Raji (cell line): ENCODE results near the gene GPNMB.

Experiments
- POLR2A ChIP-seq: IDR thresholded peaks from 2 replicates; pipeline ENCODE4 v1.6.1; 2011; ENCODE audit warnings: low read depth, low read length, control low read depth; ENCODE audit not compliant: insufficient read depth

The GPNMB gene

GRCh38 chr7:23254051-23254681, 7.6 kb downstream of the GPNMB start:
- no peak for TF ChIP-seq POLR2A

- no peak for TF ChIP-seq POLR2A
Observed at GRCh38 chr7:23256731-23257130, 10.2 kb downstream of the GPNMB start.

- no peak for TF ChIP-seq POLR2A
Observed at GRCh38 chr7:23260371-23260770, 13.8 kb downstream of the GPNMB start.

DNA sequence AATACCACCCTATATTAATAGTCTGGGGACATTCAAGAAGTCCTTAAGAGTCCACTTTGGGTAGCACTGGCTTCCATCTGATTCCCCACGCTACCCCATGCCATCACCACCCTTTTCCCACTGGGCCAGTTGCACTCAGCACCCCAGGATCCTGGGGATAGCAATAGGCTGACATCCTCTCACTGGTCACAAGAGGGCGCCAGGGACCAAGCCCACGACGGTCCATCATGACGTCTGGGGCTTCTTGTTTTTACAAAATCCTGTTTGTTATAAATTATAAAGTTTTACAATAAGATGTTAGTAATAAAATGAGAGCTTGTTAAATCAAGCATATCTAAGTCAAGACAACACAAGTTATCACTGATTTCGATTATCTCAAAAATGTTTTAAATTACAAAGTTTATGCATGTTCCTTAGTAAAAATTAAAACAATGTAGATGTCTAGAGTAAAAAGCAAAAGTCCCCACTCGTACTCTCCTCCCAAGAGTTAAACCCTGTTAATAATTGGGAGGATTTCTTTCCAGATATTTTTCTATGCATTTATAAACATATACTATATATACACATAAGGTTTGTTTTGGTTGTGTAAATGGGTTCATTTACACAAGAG, 15.4 kb downstream of the GPNMB start:
- TF ChIP-seq POLR2A = no peak

- TF ChIP-seq POLR2A = no peak
Observed at GRCh38 chr7:23264916-23265458, 18.4 kb downstream of the GPNMB start.

DNA sequence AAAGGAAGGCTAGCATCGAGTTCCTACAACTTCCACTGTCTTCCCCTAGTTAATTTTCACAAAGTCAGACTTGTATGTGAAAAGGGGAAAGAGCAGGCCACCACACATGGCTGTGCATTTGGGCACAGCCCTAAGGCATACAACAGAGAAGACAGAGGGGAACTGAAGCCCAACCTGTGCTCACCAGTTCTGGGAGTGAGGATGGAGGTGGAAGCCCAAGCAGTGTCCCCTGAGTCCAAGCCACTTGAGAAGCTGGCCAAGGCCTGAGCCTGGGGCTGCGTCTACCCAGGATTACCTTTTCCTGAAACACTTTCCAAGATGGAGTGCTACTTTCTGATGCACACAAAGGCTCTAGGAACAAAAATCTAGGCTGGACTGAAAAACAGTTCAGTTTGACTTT, 20.3 kb downstream of the GPNMB start:
- TF ChIP-seq POLR2A = no peak

- TF ChIP-seq POLR2A = no peak
Observed at GRCh38 chr7:23267357-23267756, 20.8 kb downstream of the GPNMB start.

- no peak for TF ChIP-seq POLR2A
Observed at GRCh38 chr7:23268167-23268566, 21.6 kb downstream of the GPNMB start.

DNA sequence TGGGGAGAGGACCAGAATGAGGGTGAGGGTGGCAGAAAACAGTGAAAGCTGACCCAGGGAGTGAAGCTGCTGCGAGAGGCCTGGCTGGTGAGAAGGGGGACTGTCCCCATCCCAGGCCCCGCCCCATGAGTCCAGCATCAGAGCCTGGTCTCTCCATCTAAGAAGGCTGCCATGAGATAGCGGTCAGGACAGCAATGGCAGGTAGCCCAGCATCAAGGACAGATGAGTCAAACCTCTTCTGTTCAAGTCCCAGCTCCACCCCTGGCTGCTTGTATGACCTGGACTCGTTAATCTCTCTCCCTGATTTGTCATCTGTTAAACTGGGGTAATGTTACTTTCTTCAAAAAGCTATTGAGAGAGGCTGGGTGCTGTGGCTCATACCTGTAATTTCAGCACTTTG, 22.2 kb downstream of the GPNMB start:
- no peak for TF ChIP-seq POLR2A

DNA sequence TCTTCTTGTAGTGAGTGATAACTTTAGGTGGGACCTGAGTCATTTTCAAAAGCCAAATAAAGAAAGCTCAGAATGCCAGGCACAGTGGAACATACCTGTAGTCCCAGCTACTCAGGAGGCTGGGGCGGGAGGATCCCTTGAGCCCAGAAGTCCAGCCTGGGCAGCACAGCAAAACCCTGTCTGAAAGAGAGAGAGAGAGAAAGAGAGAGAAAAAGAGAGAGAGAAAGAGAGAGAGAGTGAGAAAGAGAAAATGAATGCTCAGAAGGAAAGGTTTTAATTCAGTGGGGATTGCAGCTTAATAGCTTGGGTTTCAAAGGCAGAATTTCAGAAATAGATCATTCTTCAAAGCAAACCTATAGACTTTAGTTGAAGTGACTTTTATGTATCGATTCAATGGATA, 25.7 kb downstream of the GPNMB start:
- TF ChIP-seq POLR2A = no peak

DNA sequence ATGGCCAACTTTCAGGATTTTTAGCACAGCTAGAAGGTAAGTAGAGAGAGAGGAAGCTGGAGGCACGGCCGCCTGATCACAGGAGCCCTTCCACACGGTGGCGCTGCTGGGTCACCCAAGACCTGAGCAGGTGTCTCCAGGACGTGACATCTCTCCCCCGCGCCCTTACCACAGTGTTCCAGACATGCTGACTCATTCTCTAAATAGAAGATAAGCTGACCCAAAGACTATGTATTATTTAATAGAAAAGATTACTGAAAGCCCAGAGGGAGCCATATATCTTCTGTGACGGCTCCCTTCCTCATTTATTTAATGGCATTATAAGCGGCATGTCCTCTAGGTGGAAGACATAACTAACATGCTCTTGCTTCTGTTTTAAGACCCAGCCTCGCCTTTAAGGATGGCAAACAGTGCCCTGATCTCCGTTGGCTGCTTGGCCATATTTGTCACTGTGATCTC, 26.6 kb downstream of the GPNMB start:
- peak; percentile 51 for TF ChIP-seq POLR2A

GRCh38 chr7:23275912-23276311, 29.3 kb downstream of the GPNMB start:
- TF ChIP-seq POLR2A = no peak

DNA sequence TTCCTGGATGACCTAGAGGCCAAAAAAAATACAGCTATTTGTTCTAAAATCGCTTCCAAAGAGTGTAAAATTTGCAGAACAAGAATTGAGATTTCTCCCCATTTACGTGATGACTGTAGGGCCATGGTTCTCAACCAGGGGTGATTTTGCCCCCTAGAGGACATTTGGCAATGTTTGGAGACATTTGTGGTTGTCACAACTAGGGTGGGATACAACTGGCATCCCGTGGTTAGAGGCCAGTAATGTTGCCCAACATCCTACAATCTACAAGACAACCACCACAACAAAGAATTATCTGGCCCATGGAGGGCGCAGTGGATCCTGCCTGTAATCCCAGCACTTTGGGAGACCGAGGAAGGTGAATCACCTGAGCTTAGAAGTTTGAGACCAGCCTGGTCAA, 29.8 kb downstream of the GPNMB start:
- TF ChIP-seq POLR2A = no peak

DNA sequence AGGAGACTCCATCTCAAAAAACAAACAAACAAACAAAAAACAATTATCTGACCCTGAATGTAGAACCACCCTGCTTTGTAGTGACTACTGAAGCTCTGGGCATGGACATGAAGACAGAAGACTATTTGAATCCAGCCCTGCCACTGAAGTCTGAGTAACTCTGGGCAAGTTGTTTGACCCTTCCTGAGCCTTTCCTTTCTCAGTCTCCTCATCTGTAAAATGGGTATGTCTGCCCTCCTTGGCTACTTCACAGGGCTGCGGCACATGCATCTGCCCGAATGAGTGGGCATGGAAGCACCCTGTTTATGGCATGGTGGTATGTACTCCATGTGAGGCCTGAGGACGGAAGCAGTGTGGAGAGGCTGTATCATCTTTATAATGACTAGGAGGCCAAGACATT, 30.4 kb downstream of the GPNMB start:
- no peak for TF ChIP-seq POLR2A

DNA sequence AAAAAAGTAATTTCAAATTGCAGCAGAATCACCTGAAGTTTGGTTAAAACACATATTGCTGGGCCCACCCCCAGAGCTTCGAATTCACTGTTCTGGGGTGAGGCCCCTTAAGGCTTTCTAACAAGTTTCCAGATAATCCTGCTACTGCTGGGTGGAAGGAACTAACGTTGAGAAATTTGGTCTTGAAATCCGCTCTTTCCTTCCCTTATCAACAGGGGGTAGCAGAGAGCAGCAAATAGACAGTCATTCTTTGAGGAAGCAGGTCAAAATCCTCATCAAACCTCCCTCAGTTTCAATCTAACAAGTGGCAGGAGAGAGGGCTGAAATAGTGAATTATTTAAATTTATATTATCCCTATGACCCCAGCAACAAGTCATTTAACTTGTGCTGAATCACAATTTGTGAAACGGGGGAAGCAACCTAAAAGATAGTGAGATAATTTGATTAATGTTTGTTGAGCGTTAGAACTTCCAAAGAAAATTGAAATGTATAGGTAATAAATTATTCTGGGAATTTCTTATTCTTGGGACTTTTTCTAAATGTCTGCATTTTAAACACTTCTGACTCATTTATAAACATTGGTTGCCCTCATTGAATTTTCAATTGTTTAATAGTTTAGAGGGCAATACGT, 30.9 kb downstream of the GPNMB start:
- no peak for TF ChIP-seq POLR2A

GRCh38 chr7:23279819-23280525, 33.4 kb downstream of the GPNMB start:
- no peak for TF ChIP-seq POLR2A

- no peak for TF ChIP-seq POLR2A
Observed at GRCh38 chr7:23283086-23283485, 36.5 kb downstream of the GPNMB start.
